Stimulated activated naive CD4-positive, alpha-beta T cell treated with Interleukin-2 at 50 U/mL for 16 hours (primary cell): Measurements from ENCODE around the gene ATP6V1D.
"Not testable (repeated sequence)": the region's sequence is repeated elsewhere in the genome, so short reads cannot be mapped to it uniquely, and the experiment has no call there.

ENCODE experiments used
- DNase-seq: peaks from one replicate; lab custom pipeline; 2025; lab: John Stamatoyannopoulos, UW

Gene ATP6V1D

DNA sequence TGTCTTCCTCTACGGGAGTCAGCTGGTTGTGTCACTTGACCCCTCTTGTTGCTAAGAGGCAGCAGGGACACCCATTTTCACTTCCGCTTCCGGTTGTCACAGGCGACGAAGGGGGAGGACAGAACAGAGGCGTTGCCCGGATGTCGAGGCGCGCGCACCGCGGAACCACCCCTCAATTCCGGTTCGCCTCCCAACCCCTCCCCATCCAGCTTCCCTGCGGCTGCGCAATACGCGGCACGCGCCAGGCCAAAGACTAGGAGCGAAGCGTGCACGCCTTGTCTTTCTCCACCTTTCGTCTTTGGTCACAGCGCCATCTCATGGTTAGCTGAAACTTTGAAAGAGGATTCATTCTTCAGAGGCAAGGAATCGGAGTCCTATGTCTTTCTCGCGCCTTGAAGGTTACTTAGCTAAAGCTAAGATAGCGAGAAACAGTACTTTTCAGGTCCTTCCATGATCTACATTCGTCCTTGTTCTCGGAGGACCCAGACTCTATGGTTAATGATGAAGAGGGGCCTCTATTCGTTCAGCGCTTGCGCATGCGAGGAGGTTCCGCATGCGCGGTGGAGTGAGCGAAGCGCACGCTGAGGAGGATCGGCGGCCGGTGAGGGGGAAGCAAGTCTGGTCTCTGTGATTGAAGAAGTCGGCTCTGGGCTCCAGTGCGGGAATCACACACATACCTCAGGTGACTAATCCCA lies at the start of gene ATP6V1D, which contains the start of gene EIF2S1:
Gene ATP6V1D, minus strand, starts transcription at position 30 of the 695 bp plus-strand sequence. CDS start 106 bp downstream, outside the sequence.
Gene EIF2S1, plus strand, starts transcription at position 554 of the 695 bp plus-strand sequence. CDS start 4,440 bp downstream, outside the sequence.
- peak; percentile 99 for DNase-seq

DNA sequence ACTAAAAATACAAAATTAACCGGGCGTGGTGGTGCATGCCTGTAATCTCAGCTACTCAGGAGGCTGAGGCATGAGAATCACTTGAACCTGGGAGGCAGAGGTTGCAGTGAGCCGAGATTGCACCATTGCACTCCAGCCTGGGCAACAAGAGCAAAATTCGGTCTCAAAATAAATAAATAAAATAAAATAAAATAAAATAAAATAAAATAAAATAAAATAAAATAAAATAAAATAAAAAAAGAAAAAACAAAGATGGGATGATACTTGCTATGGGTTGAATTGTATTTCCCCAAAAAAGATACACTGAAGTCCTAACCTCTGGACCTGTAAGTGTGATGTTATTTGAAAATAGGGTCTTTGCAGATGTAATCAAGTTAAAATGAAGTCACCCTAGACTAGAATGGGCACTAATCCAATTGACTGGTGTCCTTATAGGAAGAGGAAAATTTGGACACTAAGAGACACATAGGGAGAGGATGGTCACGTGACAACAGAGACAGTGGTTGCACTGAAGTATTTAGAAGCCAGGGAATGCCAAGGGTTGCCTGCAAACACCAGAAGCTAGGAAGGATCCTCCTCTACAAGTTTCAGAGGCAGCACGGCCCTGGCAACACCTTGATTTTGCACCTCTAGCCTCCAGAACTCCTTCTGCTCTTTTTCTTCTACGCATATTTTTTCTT lies 48.7 kb upstream of the ATP6V1D start:
- DNase-seq: not testable (repeated sequence)

DNA sequence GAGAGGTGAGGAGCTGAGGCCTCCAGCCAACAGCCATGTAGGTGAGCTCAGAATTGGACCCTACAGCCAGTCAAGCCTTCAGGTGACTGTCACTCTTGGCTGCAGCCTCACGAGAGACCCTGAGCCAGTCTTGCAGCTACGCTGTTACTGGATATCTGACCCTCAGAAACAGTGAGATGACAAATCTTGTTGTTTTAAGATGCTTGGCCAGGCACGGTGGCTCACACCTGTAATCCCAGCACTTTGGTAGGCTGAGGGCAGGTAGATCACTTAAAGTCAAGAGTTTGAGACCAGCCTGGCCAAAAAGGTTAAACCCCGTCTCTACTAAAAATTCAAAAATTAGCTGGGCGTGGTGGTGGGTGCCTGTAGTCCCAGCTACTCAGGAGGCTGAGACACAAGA lies 46.2 kb upstream of the ATP6V1D start:
- no peak for DNase-seq

DNA sequence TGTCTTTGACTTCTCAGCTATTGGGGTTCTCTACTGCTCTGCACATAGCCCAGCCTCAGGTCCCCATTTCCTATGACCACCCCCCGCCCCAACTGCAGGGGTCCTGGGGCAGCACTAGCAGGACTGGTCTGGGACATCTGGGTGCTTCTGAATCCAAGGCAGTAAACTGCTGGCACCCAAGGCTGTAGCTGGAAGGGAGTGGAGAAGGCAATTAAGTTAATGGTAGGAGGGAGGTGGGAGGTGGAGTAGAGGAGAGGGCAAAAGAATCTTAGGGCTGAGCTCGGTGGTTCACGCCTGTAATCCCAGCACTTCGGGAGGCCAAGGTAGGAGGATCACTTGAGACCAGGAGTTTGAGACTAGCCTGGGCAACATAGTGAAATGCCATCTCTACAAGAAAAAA lies 40.8 kb upstream of the ATP6V1D start:
- no peak for DNase-seq

DNA sequence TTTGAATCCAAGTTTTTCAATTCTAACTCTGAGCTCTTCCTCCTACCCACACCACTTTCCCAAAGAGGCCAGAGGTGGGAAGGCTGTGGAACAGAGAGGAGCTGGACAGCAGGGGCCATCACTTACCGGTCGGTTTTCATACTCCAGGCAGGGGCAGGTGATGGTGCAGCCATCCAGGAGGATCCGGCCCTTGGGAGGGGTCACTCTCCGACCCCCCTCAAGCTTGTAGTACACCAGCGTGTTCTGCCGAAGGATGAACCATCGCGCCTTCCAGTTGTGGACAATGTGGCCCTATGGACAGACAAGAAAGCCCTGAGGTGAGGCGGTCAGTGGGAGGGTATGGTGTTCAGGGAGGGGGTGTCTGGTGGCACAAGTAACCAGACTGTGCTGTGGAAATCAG lies 37.9 kb upstream of the ATP6V1D start:
- DNase-seq: no peak

DNA sequence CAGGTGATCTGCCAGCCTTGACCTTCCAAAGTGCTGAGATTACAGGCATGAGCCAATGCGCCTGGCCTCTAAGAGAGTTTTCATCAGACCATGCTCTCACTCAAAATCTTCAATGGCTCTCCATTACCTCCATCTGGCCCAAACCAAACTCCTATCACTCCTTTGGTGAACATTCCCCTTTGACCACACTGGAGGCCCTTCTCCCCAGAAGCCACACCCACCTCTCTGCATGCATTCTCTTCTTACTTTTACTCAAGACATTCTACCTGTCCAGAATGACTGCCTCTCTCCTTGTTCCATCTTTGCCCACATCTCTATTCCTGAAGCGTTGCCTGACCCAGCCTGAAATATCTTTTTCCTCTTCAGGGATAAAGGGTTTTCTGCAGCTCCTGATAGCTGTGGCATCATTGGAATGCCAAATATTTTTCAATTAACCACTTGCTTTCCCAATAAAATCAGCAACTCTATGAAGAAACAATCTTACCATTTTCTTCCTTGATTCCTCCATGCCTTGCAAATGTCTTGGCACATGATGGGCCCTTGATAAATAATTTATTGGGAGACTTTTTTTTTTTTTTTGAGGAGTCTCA lies 36.9 kb upstream of the ATP6V1D start:
- no peak for DNase-seq

DNA sequence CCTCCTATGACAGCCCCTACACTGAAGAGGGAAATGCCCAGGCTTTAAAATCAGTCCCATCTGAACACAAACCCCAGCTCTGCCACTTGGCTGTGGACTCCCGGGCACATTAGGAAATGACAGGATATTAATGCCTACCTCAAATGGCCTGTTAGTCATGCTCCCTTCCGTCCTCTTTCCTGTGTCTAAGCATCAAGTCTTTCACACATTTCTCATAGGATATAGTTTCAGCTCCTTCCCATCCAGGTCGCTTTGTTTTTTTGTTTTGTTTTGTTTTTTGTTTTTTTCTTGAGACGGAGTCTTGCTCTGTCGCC lies 36.2 kb upstream of the ATP6V1D start:
- no peak for DNase-seq

DNA sequence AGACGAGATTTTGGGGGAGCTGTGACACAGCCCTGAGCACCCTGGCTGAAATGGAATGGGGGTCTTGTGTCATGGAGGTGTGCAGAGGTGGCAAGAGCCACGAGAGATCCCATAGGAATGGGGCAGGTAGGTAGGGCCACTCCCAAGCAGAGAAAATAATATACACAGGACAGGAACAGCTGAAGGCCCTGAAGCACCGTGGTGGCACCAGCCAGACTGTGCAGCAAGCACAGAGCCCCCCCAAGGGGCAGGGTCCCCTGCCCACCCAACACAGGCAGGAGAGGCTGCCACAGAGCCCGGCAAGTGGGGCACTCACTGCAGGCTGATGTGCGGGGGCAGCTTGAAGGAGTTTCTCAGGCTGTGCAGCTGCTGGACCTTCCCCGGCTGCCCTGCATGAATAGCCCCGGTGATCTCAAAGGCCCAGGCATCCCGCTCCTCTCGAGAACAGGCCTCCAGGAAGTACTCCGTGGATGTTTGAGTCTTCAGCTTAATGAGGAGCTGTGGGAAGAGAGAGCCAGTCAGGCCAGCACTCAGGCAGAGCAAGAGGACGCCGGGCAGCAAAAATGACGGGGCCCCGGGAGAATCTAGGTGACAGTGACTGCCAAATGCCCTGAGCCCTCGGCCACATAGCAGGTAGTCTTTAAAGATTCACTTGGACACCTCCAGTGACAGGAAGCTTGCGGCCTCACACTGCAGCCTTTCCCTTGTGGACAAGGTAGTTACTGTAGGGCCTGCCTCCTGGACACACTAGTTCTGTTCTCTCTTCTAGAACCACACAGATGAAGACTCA lies 35.7 kb upstream of the ATP6V1D start:
- no peak for DNase-seq

DNA sequence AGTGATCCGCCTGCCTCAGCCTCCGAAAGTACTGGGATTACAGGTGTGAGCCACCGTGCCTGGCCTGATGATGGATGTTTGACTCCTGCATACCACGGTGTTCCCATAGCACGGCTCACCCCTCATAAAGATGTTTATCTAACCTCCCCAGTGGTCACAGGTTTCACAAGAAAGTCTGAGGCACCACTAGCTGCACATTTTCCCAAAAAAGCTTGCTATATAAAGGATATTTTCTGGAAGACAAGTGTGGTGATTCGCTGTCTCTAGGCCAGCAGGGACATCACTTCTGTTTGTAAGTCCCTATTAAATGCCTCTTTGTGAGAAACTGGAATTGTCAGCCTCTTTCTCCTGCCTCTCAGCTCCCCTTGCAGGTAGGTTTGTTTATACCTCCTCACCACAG lies 34.1 kb upstream of the ATP6V1D start:
- DNase-seq: no peak

DNA sequence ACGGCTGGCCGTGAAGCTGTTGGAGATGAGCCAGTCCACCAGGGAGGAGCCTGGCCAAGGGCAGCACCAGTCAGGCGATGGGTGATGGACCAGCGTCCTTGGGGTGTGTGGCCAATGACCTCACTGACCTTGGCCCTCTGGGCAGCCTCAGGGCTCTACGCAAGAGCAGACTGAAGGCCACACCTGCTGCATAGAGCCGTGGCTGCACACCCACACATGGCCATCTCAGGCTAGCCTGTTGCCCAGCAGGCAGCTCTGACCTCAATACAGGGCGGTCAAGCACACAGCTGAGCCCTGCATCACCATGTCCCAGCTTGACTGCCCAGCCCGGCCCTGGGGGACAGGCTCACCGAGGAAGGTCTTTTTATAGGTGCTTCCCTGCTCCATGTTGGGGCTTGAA lies 33.2 kb upstream of the ATP6V1D start:
- DNase-seq: no peak

DNA sequence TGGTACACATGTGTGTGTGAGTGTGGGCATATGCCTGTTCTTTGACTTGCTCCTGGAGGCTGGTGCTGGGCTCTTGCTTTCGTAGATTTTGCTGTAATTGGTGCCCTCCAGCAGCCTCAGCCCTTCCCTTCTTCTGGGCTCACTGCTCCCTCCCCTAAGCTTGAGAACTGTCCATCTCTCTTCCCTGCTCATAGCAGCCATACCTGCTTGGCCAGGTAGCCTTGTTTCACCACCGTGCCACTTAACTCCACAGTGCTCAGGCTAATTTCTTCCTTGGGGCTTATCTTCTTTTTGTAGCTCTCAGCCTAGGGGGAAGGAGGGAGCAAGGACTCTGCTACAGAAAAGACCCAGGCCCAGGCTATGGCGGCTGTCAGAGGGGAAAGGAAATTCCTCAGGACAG lies 32.5 kb upstream of the ATP6V1D start:
- DNase-seq: no peak

DNA sequence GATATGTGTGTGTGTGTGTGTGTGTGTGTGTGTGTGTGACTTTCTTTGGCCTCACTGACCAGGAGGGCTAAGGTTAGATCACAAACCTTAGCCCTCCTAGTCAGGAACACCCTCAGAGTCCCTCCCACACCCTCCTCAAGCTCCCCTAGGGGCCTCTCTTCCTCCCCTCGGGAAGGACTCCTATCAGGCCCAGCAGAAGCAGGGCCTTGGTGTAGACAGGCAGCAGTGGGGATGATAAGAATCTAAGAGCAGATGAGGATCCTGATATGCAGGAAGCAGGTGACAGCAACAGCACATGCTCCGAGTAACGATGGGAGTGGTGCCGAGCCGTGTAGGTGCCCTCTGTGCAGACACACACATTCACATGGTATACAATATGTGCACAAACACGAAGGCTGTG lies 31.7 kb upstream of the ATP6V1D start:
- no peak for DNase-seq

DNA sequence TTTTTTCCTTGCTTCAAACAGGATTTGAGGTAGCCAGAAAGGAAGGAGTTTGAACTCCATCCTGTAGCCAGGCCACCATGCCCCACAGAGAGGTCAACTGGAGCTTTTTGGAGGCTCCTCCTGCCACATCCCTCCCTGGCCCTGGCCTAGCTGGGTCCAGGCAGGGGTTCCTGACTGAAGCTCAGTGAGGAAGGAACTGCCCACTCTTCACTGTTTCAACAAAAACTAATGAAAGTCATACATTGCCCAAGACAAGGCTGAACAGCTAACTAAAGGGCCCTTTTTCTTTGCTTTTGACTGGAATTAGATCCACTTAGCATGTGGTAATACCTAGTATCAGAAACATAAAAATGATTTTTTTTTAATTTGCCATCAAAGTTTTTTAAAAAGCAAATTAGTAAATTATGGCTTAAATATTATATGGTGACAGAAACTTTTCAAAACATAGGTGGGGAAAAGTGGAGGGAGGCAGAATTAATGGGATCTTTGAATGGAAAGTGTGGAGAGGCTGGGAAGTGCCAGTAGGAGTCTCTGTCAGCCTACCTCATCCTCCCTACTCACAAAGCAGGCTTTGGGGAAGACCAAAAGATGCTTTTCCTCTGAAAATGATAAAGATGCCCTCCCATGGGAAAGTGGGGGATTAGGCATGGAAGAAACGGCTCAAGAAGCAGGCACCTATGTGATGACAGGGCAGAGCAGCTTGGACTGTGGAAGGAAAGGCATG lies 30.4 kb upstream of the ATP6V1D start:
- no peak for DNase-seq

DNA sequence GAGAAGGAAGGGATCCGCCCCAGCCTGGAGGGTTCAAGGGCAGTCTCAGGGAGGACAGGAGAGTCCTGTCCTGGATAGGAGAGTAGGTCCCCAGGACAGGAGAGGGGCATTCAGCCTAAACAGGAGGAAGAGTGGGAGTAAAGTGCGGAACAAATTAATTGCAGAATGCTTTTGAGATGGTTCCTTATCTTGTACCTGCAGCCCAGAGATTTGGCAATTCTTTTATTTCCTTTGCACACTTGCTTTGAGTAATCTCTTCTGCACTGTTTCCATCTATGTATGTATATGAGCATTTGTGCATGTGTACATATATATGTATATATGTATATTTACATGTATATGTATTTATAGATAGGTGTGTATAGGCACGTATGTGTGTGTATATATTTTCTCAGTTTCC lies 29.7 kb upstream of the ATP6V1D start:
- no peak for DNase-seq

DNA sequence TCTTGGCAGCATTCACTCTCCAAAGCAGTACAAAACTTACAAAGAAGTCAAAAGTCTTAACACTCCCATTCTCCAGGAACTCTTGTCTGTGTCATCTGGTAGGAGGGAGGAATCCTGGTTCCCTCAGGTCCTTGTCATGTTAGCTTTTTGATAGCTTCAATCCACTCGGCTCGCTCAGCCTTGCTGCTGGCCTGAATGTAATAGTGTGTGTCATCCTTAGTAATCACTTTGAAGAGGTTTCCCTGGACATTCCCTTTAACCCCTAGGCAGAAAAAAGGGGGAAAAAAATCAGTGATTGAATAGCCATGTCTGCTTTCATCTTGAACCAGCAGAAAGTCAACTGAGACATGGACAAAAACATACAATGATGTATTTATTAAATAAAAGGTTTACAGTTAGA lies 27.6 kb upstream of the ATP6V1D start:
- DNase-seq: no peak

DNA sequence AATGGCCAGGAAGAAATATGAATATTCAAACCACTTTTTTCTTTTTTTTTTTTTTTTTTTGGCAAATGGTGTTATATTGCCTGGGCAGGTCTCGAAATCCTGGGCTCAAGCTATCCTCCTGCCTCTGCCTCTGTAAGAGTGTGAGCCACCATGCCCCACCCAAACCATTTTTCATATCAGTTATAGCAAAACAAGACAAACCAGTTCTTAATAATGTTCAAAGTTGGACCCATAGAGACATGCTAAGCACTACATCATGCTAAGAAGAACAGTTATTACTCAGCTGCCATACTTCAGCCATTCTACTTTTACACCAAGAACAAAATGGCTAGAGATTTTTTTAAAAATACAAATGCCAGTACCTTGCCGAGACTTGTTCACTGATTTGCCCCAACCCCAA lies 26.0 kb upstream of the ATP6V1D start:
- no peak for DNase-seq

DNA sequence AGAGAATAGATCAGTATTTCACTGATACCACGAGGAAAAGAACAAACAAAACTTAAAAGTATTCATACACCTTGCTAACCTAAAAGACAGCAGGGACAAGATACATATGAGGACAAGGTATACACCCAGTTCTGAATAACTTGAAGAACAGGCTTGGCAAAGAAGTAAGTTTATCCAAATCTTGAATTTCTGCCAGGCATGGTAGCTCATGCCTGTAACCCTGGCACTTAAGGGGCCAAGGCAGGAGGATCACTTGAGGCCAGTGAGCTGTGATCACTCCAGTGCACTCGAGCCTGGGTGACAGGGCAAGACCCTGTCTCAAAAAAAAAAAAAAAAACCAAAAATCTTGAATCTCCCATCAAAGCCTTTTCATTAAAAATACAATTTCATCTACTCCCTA lies 25.5 kb upstream of the ATP6V1D start:
- no peak for DNase-seq

DNA sequence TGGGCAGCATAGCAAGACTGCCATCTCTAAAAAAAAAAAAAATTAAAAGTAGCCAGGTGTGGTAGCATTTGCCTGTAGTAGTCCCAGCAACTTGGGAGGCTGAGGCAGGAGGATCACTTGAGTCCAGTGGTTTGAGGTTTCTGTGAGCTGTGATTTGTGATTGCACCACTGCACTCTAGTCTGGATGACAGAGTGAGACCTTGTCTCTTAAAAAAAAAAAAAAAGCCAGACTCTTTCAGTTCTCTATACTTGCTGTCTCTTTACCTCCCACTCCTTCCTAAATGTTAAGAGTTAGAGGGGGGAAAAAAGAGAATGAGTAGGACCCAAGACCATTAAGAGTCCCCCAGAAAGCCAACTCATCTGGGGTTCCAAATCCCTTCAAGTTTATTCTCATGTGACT lies 18.3 kb upstream of the ATP6V1D start:
- DNase-seq: no peak

DNA sequence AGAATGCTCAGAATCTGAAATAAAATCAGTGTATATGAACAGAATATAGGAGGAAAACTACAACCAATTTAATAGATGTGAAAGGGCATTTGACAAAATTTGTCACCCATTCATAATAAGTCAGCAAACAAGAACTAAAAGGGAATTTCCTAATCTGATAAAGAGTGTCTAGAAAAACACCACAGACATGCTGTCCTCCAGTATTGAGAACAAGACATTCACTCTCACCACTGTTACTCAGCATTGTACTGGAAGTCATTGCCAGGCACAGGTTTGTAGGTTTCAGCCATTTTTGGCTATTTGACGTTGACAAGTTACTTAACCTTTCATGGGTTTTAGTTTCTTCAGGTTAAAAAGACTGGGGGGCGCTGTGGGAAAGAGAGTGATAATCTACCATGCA lies 13.7 kb upstream of the ATP6V1D start:
- no peak for DNase-seq

DNA sequence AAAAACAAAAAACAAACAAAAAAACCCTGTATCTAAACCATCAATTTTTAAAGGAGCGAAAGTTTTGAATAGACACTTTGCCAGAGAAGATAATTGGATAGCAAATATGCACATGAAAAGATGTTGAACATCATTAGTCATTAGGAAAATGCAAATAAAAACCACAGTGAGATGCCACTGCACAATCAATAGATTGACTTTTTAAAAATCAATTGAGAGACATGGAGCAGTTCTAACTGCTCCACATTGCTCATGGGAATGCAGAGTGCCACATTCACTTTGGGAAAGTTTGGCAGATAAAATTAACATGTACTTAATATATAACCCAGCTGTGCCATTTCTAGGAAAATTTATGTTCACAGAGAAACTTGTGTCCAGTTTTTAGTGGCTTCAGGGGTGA lies 13.2 kb upstream of the ATP6V1D start:
- no peak for DNase-seq

DNA sequence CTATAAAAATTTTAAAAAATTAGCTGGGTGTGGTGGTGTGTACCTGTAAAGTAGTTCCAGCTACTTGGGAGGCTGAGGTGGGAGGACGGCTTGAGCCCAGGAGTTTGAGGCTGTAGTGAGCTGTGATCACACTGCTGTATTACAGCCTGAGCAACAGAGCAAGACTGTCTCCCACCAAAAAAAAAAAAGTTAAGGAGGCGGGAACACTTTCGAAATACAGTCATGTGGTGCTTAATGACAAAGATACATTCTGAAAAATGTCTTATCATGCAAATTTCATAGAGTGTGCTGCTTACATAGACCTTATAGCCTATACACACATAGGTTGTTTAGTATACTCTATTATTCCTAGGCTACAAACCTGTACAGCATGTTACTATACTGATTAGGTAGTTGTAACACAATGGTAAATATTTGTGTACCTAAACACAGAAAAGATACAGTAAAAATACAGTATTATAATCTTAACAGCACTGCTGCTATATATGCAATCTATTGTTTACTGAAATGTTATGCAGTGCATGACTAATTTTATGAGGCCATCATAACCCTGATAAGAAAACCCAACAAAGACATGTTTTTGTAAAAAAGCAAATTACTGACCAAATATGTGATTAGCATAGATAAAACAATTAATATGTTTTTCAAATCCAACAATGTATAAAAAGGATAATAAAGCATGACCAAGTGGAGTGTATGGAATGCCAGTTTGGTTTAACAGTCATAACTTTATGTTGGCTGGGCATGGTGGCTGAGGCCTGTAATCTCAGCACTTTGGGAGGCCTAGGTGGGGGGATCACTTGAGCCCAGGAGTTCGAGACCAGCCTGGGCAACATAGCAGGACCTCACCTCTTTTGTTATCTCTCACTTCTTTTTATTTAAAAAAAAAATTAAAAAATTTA lies 11.9 kb upstream of the ATP6V1D start:
- DNase-seq: no peak
